ENCODE measurements around the gene TET1.
"Not testable (repeated sequence)": the region's sequence is repeated elsewhere in the genome, so short reads cannot be mapped to it uniquely, and the experiment has no call there.

The TET1 gene

GRCh38 chr10:68720793-68721672 lies 160.9 kb downstream of the TET1 start, which contains the start of gene CCAR1:
CCAR1 (plus strand) TSS chr10:68721239; CDS start chr10:68722505, 1,266 bp downstream.
- peak; percentile 98 for DNase-seq

- no peak for DNase-seq
Observed at GRCh38 chr10:68721673-68722335, 161.7 kb downstream of the TET1 start.

GRCh38 chr10:68725016-68725415 lies 164.9 kb downstream of the TET1 start:
- DNase-seq, result no peak

GRCh38 chr10:68727146-68727545 lies 167.0 kb downstream of the TET1 start:
- no peak for DNase-seq

GRCh38 chr10:68732651-68733050 lies 172.5 kb downstream of the TET1 start:
- no peak for DNase-seq

GRCh38 chr10:68734349-68734748 lies 174.2 kb downstream of the TET1 start:
- DNase-seq, result no peak

GRCh38 chr10:68735119-68735518 lies 175.0 kb downstream of the TET1 start:
- DNase-seq, result no peak

GRCh38 chr10:68735739-68736138 lies 175.6 kb downstream of the TET1 start:
- DNase-seq, result not testable (repeated sequence)

GRCh38 chr10:68740676-68741075 lies 180.5 kb downstream of the TET1 start:
- not testable (repeated sequence) for DNase-seq

GRCh38 chr10:68742397-68742796 lies 182.3 kb downstream of the TET1 start:
- no peak for DNase-seq

Measured in CD4-positive, alpha-beta T cell treated with Interleukin-15 for 1 hour (primary cell).